GM23338 (cell line): ENCODE data around the gene SLC24A4. TPM values are rescaled to one million over a fixed set of nuclear protein-coding genes. Genes with fewer than 3 reads are reported as not detected.

Experiments used
- ATAC-seq: fragments of 200-7000 bp; cut with Tn5 transposase; 3 replicates; pipeline ENCODE4 v1.9.1; 2020
- DNase-seq: peaks from one replicate; pipeline ENCODE4 v3.0.0-alpha.2; 2015; ENCODE audit warnings: low spot score
- H2AFZ ChIP-seq: fragments of 200-600 bp; sonication (generic); 2 replicates; pipeline ENCODE4 v1.8.0; 2016; ENCODE audit warnings: antibody characterized with exemption, mild to moderate bottlenecking, moderate library complexity
- H3F3A ChIP-seq: fragments of 200-600 bp; sonication (generic); replicated peaks from 2 replicates; pipeline ENCODE4 v1.8.0; 2017; ENCODE audit warnings: antibody characterized with exemption, mixed run types, low read depth
- H3K27ac ChIP-seq: fragments of 200-600 bp; sonication (generic); 2 replicates; pipeline ENCODE4 v1.6.1; 2016; ENCODE audit warnings: low read depth
- H3K27me3 ChIP-seq: fragments of 200-600 bp; sonication (generic); 2 replicates; pipeline ENCODE4 v1.8.0; 2016; ENCODE audit warnings: mild to moderate bottlenecking, mixed run types, moderate library complexity; ENCODE audit not compliant: insufficient read depth
- H3K36me3 ChIP-seq: fragments of 200-600 bp; sonication (generic); 2 replicates; pipeline ENCODE4 v1.8.0; 2016; ENCODE audit warnings: mild to moderate bottlenecking; ENCODE audit not compliant: insufficient read depth
- H3K4me1 ChIP-seq: fragments of 200-600 bp; sonication (generic); 2 replicates; pipeline ENCODE4 v1.8.0; 2016; ENCODE audit warnings: mild to moderate bottlenecking, moderate library complexity; ENCODE audit not compliant: insufficient read depth
- H3K4me2 ChIP-seq: fragments of 200-600 bp; sonication (generic); 2 replicates; pipeline ENCODE4 v1.7.1; 2017; ENCODE audit warnings: mixed run types
- H3K4me3 ChIP-seq: fragments of 200-600 bp; sonication (generic); 2 replicates; pipeline ENCODE4 v1.6.1; 2016; ENCODE audit warnings: mixed run types
- H3K79me2 ChIP-seq: fragments of 200-600 bp; sonication (generic); replicated peaks from 2 replicates; pipeline ENCODE4 v1.8.0; 2017; ENCODE audit warnings: mild to moderate bottlenecking; ENCODE audit not compliant: insufficient read depth
- H3K9me2 ChIP-seq: fragments of 200-600 bp; sonication (generic); 2 replicates; pipeline ENCODE4 v1.8.0; 2017; ENCODE audit not compliant: insufficient read depth
- H4K20me1 ChIP-seq: fragments of 200-600 bp; sonication (generic); replicated peaks from 2 replicates; pipeline ENCODE4 v1.8.0; 2017; ENCODE audit warnings: mild to moderate bottlenecking; ENCODE audit not compliant: insufficient read depth
- H3K27ac Mint-ChIP-seq: 2 replicates; pipeline ENCODE4 v1.8.0; 2020; ENCODE audit warnings: inconsistent platforms, mild to moderate bottlenecking, moderate library complexity, mixed read lengths
- H3K27me3 Mint-ChIP-seq: 3 replicates; pipeline ENCODE4 v1.8.0; 2022; ENCODE audit warnings: low read depth, mild to moderate bottlenecking, moderate library complexity, mixed read lengths, inconsistent platforms; ENCODE audit not compliant: insufficient read depth, poor library complexity
- H3K36me3 Mint-ChIP-seq: 3 replicates; pipeline ENCODE4 v1.8.0; 2021; ENCODE audit warnings: low read depth, mild to moderate bottlenecking, inconsistent platforms, moderate library complexity, mixed read lengths
- H3K4me1 Mint-ChIP-seq: 3 replicates; pipeline ENCODE4 v1.8.0; 2020; ENCODE audit warnings: mild to moderate bottlenecking, inconsistent platforms, mixed read lengths
- H3K4me3 Mint-ChIP-seq: 3 replicates; pipeline ENCODE4 v1.8.0; 2021; ENCODE audit warnings: moderate library complexity, mild to moderate bottlenecking, inconsistent platforms, mixed read lengths
- H3K9me3 Mint-ChIP-seq: 3 replicates; pipeline ENCODE4 v1.8.0; 2020; ENCODE audit warnings: moderate library complexity, mild to moderate bottlenecking, inconsistent platforms, mixed read lengths
- CREB1 ChIP-seq: fragments of 250-450 bp; sonication (Bioruptor Pico); IDR thresholded peaks from 2 replicates; pipeline ENCODE4 v1.5.0; 2020; ENCODE audit warnings: low read depth, mild to moderate bottlenecking, moderate library complexity
- CTCF ChIP-seq, 2 experiments: fragments of 200-600 bp in 1 of 2; sonication (generic) in 1 of 2; conservative IDR thresholded peaks; 2 replicates each; pipeline versions ENCODE4 v1.5.1 to v1.6.1; 2016 to 2017; ENCODE audit warnings: antibody characterized with exemption in 2 of 2, low read depth in 2 of 2, mild to moderate bottlenecking in 2 of 2, moderate library complexity in 1 of 2
- ETS1 ChIP-seq: IDR thresholded peaks from 2 replicates; pipeline ENCODE4 v1.6.1; 2016; ENCODE audit warnings: antibody characterized with exemption
- JUNB ChIP-seq: IDR thresholded peaks from one replicate; pipeline ENCODE4 v1.6.1; 2016; ENCODE audit warnings: antibody characterized with exemption; ENCODE audit not compliant: unreplicated experiment
- STAT1 ChIP-seq: IDR thresholded peaks from one replicate; pipeline ENCODE4 v1.6.1; 2016; ENCODE audit warnings: antibody characterized with exemption; ENCODE audit not compliant: unreplicated experiment
- ZNF114 ChIP-seq: fragments of 250-450 bp; sonication (Bioruptor Pico); IDR thresholded peaks from 2 replicates; pipeline ENCODE4 v1.5.0; 2020; ENCODE audit warnings: mild to moderate bottlenecking, moderate library complexity
- ZNF462 ChIP-seq: fragments of 250-450 bp; sonication (Bioruptor Pico); IDR thresholded peaks from 2 replicates; pipeline ENCODE4 v1.5.0; 2020; ENCODE audit warnings: mild to moderate bottlenecking, moderate library complexity
- polyA plus RNA-seq: library from polyadenylated mRNA; unstranded; fragments of >200 nt; fragmentation: Nextera tagmentation; extraction: Ambion mirVana; gene quantifications from 2 replicates; pipeline ENCODE4 v1.2.1, GENCODE V29; 2016
- total RNA-seq: library from RNA; depleted of rRNA; stranded (reverse); fragments of >200 nt; shearing (Covaris generic); gene quantifications from 2 replicates; pipeline ENCODE4 v1.2.3, GENCODE V29; 2014

The SLC24A4 gene
- total and polyA plus RNA-seq, 2 experiments from 2014 or later = 0.06 to 0.38 TPM

DNA sequence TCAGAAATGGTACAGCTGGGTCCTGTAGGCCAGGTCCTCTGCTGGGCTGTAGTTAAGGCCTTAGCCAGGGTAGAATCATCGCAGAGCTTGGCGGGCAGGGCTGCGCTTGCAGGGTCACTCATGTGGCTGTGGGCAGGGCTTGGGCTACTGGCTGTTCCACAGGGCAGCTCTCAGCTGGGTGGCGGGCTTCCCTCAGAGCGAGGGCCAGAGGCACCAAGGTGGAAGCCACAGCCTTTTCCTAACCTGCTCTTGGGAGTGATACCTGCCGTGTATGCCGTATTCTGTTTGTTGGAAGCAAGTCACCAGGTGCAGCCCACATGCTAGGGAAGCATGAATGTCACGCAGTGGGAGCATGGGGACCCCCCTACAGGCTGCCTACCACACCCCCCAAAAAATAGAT, 120.8 kb downstream of the SLC24A4 start:
- no peak overlapping the region for H3K27ac Mint-ChIP-seq
- H3K4me1 Mint-ChIP-seq = no peaks in the 10 kb centered on the region
- H3K79me2 ChIP-seq = no peaks in the 10 kb centered on the region
- H3K4me1 ChIP-seq = no peaks in the 10 kb centered on the region
- H3K9me3 Mint-ChIP-seq = peaks cover 4% of the 10 kb centered on the region; the same call in 1 of the 3 replicates
- H3K27ac ChIP-seq = no peak overlapping the region
- H3K36me3 Mint-ChIP-seq = 0 out of 3 replicates have a peak, but pooled peaks cover 2% of the 10 kb centered on the region
- DNase-seq (no peak), ATAC-seq (no peak)
- H3K27me3 ChIP-seq = no peaks in the 10 kb centered on the region
- H3K36me3 ChIP-seq = no peaks in the 10 kb centered on the region
- H3K4me3 Mint-ChIP-seq = no peak overlapping the region
- no peaks in the 10 kb centered on the region for H3K9me2 ChIP-seq
- H3K27me3 Mint-ChIP-seq = peaks cover 5% of the 10 kb centered on the region
- no peaks in the 10 kb centered on the region for H3F3A ChIP-seq
- H2AFZ ChIP-seq = no peak overlapping the region
- no peaks in the 10 kb centered on the region for H4K20me1 ChIP-seq
- no peak overlapping the region for H3K4me2 ChIP-seq
- TF ChIP-seq ZNF114 (CRISPR knock-in tag) (no peak), ZNF462 (CRISPR knock-in tag) (no peak), JUNB (no peak), STAT1 (no peak), ETS1 (no peak), CREB1 (CRISPR knock-in tag) (no peak), CTCF (conservative IDR thresholded peaks at IDR 0.05; ENCODE audit: low read depth in 2 of 2) (no peak)
- no peak overlapping the region for H3K4me3 ChIP-seq
